ENCODE data around the gene NDC80. TPM values are rescaled to one million over a fixed set of nuclear protein-coding genes. Genes with fewer than 3 reads are reported as not detected.

The NDC80 gene
- total RNA-seq, 1 donor = 2.2 TPM

GRCh38 chr18:2587788-2588187 lies 16.4 kb downstream of the NDC80 start:
- Histone ChIP-seq H3K27me3 (ENCODE audit: insufficient read depth, low read length) (no peaks in the 10 kb centered on the region), H3K36me3 (ENCODE audit: insufficient read depth, low read length) (peaks cover 16% of the 10 kb centered on the region), H4K20me1 (ENCODE audit: insufficient read depth, low read length) (no peaks in the 10 kb centered on the region), H3K79me2 (ENCODE audit: insufficient read depth, low read length) (no peaks in the 10 kb centered on the region), H3K27ac (ENCODE audit: low read depth, low read length) (peak overlapping the region; percentile 49), H3K4me2 (ENCODE audit: insufficient read depth, low read length) (peak overlapping the region; percentile 51), H2AFZ (ENCODE audit: low read length) (peak overlapping the region; percentile 81), H3K4me1 (ENCODE audit: insufficient read depth, low read length) (peaks cover 14% of the 10 kb centered on the region), H3K9me3 (ENCODE audit: low read depth, low read length) (no peaks in the 10 kb centered on the region), H3K4me3 (ENCODE audit: insufficient read depth, low read length) (peak overlapping the region; percentile 29)
- TF ChIP-seq CTCF (IDR thresholded peaks at IDR 0.05; ENCODE audit: extremely low read depth, low read depth, low read length) = no peak
- no peak for DNase-seq (ENCODE audit: insufficient read length, low spot score, missing footprints)

- Histone ChIP-seq H3K4me2 (ENCODE audit: insufficient read depth, low read length) (no peak overlapping the region), H2AFZ (ENCODE audit: low read length) (peak overlapping the region; percentile 31), H3K4me3 (ENCODE audit: insufficient read depth, low read length) (no peak overlapping the region), H3K27me3 (ENCODE audit: insufficient read depth, low read length) (no peaks in the 10 kb centered on the region), H3K79me2 (ENCODE audit: insufficient read depth, low read length) (no peaks in the 10 kb centered on the region), H3K27ac (ENCODE audit: low read depth, low read length) (peak overlapping the region; percentile 8), H4K20me1 (ENCODE audit: insufficient read depth, low read length) (no peaks in the 10 kb centered on the region), H3K4me1 (ENCODE audit: insufficient read depth, low read length) (peaks cover 15% of the 10 kb centered on the region), H3K36me3 (ENCODE audit: insufficient read depth, low read length) (peaks cover 9% of the 10 kb centered on the region), H3K9me3 (ENCODE audit: low read depth, low read length) (no peaks in the 10 kb centered on the region)
- no peak for TF ChIP-seq CTCF (IDR thresholded peaks at IDR 0.05; ENCODE audit: extremely low read depth, low read depth, low read length)
- DNase-seq (ENCODE audit: insufficient read length, low spot score, missing footprints) = no peak
Observed at GRCh38 chr18:2588666-2589344, 17.4 kb downstream of the NDC80 start.

GRCh38 chr18:2589345-2590068 lies 18.1 kb downstream of the NDC80 start:
- no peaks in the 10 kb centered on the region for H3K27me3 ChIP-seq (ENCODE audit: insufficient read depth, low read length)
- H2AFZ ChIP-seq (ENCODE audit: low read length) = peak overlapping the region; percentile 81
- TF ChIP-seq CTCF (IDR thresholded peaks at IDR 0.05; ENCODE audit: extremely low read depth, low read depth, low read length) = no peak
- peak overlapping the region; percentile 8 for H3K27ac ChIP-seq (ENCODE audit: low read depth, low read length)
- no peaks in the 10 kb centered on the region for H3K79me2 ChIP-seq (ENCODE audit: insufficient read depth, low read length)
- peaks cover 9% of the 10 kb centered on the region for H3K36me3 ChIP-seq (ENCODE audit: insufficient read depth, low read length)
- H4K20me1 ChIP-seq (ENCODE audit: insufficient read depth, low read length) = no peaks in the 10 kb centered on the region
- DNase-seq (ENCODE audit: insufficient read length, low spot score, missing footprints) = no peak
- no peaks in the 10 kb centered on the region for H3K9me3 ChIP-seq (ENCODE audit: low read depth, low read length)
- H3K4me1 ChIP-seq (ENCODE audit: insufficient read depth, low read length) = peaks cover 15% of the 10 kb centered on the region
- no peak overlapping the region for H3K4me3 ChIP-seq (ENCODE audit: insufficient read depth, low read length)
- peak overlapping the region; percentile 4 for H3K4me2 ChIP-seq (ENCODE audit: insufficient read depth, low read length)

GRCh38 chr18:2590303-2590702 lies 18.9 kb downstream of the NDC80 start:
- no peaks in the 10 kb centered on the region for H3K27me3 ChIP-seq (ENCODE audit: insufficient read depth, low read length)
- H3K27ac ChIP-seq (ENCODE audit: low read depth, low read length) = peak overlapping the region; percentile 2
- no peak for DNase-seq (ENCODE audit: insufficient read length, low spot score, missing footprints)
- H3K4me2 ChIP-seq (ENCODE audit: insufficient read depth, low read length) = peak overlapping the region; percentile 4
- peaks cover 11% of the 10 kb centered on the region for H3K36me3 ChIP-seq (ENCODE audit: insufficient read depth, low read length)
- H3K79me2 ChIP-seq (ENCODE audit: insufficient read depth, low read length) = no peaks in the 10 kb centered on the region
- no peaks in the 10 kb centered on the region for H4K20me1 ChIP-seq (ENCODE audit: insufficient read depth, low read length)
- no peak overlapping the region for H3K4me3 ChIP-seq (ENCODE audit: insufficient read depth, low read length)
- no peaks in the 10 kb centered on the region for H3K9me3 ChIP-seq (ENCODE audit: low read depth, low read length)
- H2AFZ ChIP-seq (ENCODE audit: low read length) = peak overlapping the region; percentile 81
- peaks cover 15% of the 10 kb centered on the region for H3K4me1 ChIP-seq (ENCODE audit: insufficient read depth, low read length)
- no peak for TF ChIP-seq CTCF (IDR thresholded peaks at IDR 0.05; ENCODE audit: extremely low read depth, low read depth, low read length)

Measured in osteoblast (primary cell).